ENCODE results near the gene KLHDC4.
"Not testable (repeated sequence)": the region's sequence is repeated elsewhere in the genome, so short reads cannot be mapped to it uniquely, and the experiment has no call there.

The KLHDC4 gene

GRCh38 chr16:87787451-87788091, 21.8 kb upstream of the KLHDC4 start:
- DNase-seq, result not testable (repeated sequence)

- no peak for DNase-seq
Measured at GRCh38 chr16:87784812-87785211, 19.0 kb upstream of the KLHDC4 start.

GRCh38 chr16:87782033-87782432, 16.2 kb upstream of the KLHDC4 start:
- DNase-seq, result no peak

- DNase-seq, result peak; percentile 54 to 62
Measured at GRCh38 chr16:87780385-87780989, 14.7 kb upstream of the KLHDC4 start.

- peak; percentile 92 to 94 for DNase-seq
Measured at GRCh38 chr16:87778830-87779579, 13.2 kb upstream of the KLHDC4 start.

- no peak for DNase-seq
Measured at GRCh38 chr16:87778476-87778829, 12.7 kb upstream of the KLHDC4 start.

- not testable (repeated sequence) for DNase-seq
Measured at GRCh38 chr16:87773836-87774235, 8.1 kb upstream of the KLHDC4 start.

- not testable (repeated sequence) for DNase-seq
Measured at GRCh38 chr16:87767456-87767855, 1.7 kb upstream of the KLHDC4 start.

GRCh38 chr16:87766485-87766797, 655 bp upstream of the KLHDC4 start:
- DNase-seq, result no peak

GRCh38 chr16:87765473-87765775, 362 bp downstream of the KLHDC4 start:
- DNase-seq, result peak; percentile 80 to 85

GRCh38 chr16:87764600-87765472, 950 bp downstream of the KLHDC4 start:
- peak; percentile 59 to 75 for DNase-seq

- no peak for DNase-seq
Measured at GRCh38 chr16:87762620-87763019, 3.2 kb downstream of the KLHDC4 start.

- peak; percentile 60 to 64 for DNase-seq
Measured at GRCh38 chr16:87762071-87762571, 3.7 kb downstream of the KLHDC4 start.

GRCh38 chr16:87761060-87761459, 4.7 kb downstream of the KLHDC4 start:
- no peak for DNase-seq

GRCh38 chr16:87757841-87758426, 7.9 kb downstream of the KLHDC4 start:
- DNase-seq, result no peak

GRCh38 chr16:87754535-87754934, 11.3 kb downstream of the KLHDC4 start:
- no peak for DNase-seq

- DNase-seq, result no peak
Measured at GRCh38 chr16:87747626-87748414, 18.0 kb downstream of the KLHDC4 start.

- DNase-seq, result no peak
Measured at GRCh38 chr16:87746178-87746577, 19.6 kb downstream of the KLHDC4 start.

GRCh38 chr16:87744750-87745514, 20.9 kb downstream of the KLHDC4 start:
- no peak for DNase-seq

GRCh38 chr16:87742781-87743490, 22.9 kb downstream of the KLHDC4 start:
- no peak for DNase-seq
